Gastroesophageal sphincter (tissue), 3 donors: Measurements from ENCODE around the gene RPL19.

ENCODE experiments used
- EP300 ChIP-seq: sonication (generic); formaldehyde crosslinking; IDR thresholded peaks from one replicate; pipeline ENCODE4 v1.6.1; 2017; ENCODE audit warnings: antibody characterized with exemption, mild to moderate bottlenecking
- POLR2AphosphoS5 ChIP-seq: sonication (generic); formaldehyde crosslinking; IDR thresholded peaks from one replicate; pipeline ENCODE4 v1.6.1; 2017; ENCODE audit warnings: antibody characterized with exemption
- TF ChIP-seq, protein P1 (sequence below), 4 experiments: fragments of 200-600 bp in 2 of 4; fragments of 450-650 bp in 2 of 4; sonication (generic) in 1 of 4; IDR thresholded peaks; one replicate each; pipeline ENCODE4 v1.5.1; 2017 to 2019; ENCODE audit warnings: antibody characterized with exemption in 4 of 4, mild to moderate bottlenecking in 2 of 4, moderate library complexity in 2 of 4

DNA sequence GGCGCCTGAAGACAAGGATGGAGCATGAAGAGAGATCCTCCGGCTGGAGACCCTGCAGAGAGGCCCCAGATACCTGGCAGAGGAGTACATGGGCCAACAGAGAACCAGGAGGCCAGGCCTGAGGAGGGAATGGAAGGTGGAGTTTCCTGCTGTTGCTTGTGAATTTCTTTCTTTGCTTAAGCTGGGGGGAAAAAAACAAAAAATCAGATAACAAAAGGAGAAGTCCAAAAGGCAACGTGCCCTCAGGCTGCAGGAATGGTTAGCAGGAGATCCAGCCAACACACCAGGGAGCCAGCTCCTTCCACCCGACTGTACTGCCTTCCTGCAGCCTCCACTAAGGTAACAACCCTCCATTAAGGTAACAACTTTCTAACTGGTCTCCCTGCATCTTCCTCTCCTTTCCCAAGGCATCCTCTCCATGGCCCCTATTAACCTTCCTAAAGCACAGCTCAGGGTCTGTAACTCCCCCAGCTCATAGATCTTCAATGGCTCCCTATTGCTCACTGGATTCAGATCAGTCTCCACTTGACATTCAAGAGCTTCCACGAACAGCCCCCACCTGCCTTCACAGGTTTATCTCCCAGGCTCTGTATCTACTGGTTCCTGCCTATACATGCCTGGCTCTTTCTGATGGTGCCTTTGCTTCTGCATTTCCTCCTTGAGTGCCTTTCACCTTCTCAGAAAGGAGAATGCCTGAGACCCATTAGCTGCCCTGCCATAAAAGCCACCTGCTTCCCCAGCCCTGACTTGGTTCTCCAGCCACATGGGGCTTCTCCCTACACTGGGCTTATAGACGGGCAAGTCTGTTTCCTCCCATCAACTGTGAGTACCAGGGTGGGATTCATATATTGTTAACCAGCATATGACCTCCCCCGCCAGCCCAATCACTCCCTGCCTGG lies 33.4 kb upstream of the RPL19 start:
- TF ChIP-seq, protein P1, sequence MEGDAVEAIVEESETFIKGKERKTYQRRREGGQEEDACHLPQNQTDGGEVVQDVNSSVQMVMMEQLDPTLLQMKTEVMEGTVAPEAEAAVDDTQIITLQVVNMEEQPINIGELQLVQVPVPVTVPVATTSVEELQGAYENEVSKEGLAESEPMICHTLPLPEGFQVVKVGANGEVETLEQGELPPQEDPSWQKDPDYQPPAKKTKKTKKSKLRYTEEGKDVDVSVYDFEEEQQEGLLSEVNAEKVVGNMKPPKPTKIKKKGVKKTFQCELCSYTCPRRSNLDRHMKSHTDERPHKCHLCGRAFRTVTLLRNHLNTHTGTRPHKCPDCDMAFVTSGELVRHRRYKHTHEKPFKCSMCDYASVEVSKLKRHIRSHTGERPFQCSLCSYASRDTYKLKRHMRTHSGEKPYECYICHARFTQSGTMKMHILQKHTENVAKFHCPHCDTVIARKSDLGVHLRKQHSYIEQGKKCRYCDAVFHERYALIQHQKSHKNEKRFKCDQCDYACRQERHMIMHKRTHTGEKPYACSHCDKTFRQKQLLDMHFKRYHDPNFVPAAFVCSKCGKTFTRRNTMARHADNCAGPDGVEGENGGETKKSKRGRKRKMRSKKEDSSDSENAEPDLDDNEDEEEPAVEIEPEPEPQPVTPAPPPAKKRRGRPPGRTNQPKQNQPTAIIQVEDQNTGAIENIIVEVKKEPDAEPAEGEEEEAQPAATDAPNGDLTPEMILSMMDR (IDR thresholded peaks at IDR 0.05), result no peak
- no peak for TF ChIP-seq POLR2AphosphoS5
- TF ChIP-seq EP300, result no peak
